CD4-positive, alpha-beta T cell treated with Interleukin-21 for 1 hour (primary cell): ENCODE data around the gene SELENON.

Source experiments
- DNase-seq: peaks from one replicate; pipeline ENCODE4 v3.0.0-alpha.2; 2020

SELENON gene, protein sequence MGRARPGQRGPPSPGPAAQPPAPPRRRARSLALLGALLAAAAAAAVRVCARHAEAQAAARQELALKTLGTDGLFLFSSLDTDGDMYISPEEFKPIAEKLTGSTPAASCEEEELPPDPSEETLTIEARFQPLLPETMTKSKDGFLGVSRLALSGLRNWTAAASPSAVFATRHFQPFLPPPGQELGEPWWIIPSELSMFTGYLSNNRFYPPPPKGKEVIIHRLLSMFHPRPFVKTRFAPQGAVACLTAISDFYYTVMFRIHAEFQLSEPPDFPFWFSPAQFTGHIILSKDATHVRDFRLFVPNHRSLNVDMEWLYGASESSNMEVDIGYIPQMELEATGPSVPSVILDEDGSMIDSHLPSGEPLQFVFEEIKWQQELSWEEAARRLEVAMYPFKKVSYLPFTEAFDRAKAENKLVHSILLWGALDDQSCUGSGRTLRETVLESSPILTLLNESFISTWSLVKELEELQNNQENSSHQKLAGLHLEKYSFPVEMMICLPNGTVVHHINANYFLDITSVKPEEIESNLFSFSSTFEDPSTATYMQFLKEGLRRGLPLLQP

DNA sequence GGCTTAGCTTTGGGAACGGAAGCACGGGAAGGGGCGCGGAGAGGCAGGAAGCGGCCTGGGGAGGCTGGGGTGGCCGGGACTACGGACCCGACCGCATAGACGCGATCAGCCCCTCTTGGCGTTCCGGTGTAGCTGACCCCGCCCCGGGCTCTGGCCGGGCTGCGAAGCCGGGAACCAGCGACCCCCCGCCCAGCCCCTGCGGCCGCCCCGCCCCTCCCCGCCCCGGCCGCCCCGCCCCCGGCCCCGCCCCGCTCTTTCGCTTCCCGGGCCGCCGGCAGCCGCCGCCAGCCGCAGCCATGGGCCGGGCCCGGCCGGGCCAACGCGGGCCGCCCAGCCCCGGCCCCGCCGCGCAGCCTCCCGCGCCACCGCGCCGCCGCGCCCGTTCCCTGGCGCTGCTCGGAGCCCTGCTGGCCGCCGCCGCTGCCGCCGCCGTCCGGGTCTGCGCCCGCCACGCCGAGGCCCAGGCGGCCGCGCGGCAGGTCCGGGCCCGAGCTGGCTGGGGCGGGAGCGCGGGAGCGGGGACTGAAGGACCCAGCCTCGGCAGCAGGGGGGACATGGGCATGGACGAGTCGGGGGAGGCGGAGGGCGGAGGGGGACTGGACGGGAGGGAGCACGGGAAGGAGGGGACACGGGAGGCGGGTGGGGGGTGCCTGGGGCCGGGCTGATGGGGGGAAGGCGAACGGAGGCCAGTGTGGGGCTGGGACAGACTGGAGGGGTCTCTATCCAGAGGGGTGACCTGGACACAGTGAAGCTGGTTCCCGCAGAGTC lies at the start of gene SELENON:
Gene SELENON (plus strand): TSS at position 259 of the 768 bp plus-strand sequence. CDS start 38 bp downstream, at position 297.
- peak; percentile 47 for DNase-seq

DNA sequence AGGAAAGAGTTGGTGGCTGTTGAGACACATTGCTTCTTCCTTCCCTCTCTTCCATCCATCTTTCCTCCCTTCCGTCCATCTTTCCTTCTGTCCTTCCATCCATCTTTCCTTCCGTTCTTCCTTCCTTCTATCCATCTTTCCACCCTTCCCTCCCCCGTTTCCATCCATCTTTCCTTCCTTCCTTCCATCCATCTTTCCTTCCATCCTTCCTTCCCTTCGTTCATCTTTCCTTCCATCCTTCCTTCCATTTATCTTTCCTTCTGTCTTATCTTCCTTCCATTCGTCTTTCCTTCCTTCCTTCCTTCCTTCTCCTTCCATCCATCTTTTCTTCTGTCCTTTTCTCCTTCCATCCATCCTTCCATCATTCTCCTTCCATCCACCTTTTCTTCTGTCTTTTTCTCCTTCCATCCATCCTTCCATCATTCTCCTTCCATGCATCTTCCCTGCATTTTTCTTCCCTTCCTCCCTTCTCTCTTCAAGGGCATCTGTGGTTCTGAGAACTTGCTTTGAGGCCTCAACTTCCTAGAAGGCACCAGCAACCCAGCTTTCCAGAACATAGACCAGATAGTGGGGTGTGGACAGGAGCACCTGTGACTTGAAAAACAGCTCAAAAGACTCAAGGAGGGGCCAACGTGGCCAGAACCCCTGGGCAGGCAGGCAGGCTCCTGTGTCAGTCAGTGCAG lies 48.9 kb upstream of the SELENON start:
- DNase-seq = no peak

DNA sequence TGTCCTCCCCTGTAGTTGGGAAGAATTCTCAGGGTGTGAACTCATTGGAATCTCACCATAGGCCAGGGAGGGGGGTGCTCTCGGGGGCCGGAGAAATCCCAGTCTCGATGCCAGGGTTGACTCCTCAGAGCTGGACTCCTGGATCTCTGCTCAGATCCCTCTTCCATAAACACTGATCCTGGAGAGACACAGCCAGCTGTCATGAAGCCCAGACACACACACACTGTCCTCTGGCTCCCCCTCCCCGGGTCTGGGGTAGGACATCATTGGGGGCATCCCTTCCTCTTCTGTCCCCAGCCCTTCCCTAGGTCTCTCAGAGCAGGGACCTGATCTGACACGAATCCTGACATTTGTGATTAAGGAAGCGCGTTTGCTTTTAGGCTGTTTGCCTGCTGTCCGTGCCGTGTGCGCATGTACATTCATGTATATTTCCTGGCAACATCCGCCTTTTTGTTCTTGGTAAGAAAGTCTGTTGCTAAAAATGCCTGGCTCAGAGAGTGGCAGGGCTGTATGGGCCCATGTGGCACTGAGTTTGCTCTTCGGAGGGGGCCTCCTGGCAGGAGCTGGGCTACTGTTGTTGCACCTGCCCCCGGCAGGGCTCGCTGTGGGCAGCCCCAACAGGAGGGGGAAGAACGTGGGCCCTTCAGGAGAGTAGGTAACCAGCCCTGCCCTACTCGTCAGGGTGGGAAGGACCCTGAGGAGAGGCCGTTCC lies 45.4 kb upstream of the SELENON start:
- no peak for DNase-seq

DNA sequence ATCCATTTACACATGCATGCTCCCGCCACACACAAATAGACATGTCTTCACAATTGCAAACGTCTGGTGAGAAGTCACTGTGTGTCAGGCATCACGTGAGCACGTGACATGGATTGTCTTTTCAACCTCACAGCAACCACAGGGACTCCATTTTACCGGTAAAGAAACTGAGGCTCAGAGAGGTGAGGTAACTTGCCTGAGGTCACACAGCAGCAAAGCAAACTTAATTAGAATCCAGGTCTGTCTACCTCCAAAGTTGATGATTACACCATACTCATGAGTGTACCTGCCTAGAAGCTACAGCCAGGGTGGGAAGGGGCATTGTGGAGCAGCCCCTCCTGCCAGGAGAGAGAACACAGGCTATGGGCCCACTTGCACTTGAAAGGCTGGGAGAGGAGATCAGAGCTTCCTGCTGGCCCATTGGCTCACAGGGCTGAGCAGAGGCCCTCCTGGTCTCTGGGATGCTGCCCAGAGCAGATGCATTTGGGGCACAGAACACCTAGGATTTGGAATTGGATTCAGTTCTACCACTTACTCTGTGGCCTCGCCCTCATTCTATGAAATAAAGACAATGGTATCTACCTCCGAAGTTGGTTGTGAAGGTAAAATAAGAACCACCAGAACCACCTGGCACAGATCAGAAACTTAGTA lies 44.4 kb upstream of the SELENON start:
- DNase-seq = no peak

DNA sequence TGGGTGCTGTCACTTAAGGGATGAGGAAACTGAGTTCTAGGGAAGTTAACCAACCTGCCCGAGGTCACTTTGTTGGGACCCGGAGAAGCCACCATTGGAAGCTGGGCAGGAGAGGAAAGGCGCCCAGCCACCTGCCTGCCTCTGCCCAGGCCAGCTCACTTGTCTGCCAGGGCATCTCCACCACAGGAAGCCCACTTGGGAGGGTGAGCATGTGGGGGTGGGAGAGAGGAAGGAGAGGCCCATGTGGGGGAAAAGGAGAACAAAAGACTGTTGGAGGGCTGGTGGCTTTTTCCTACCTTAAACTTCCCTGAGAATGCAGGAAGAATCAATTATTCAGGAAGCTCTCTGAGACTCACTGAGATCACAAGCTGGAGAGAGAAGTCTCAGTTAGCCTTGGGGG lies 43.8 kb upstream of the SELENON start:
- no peak for DNase-seq

DNA sequence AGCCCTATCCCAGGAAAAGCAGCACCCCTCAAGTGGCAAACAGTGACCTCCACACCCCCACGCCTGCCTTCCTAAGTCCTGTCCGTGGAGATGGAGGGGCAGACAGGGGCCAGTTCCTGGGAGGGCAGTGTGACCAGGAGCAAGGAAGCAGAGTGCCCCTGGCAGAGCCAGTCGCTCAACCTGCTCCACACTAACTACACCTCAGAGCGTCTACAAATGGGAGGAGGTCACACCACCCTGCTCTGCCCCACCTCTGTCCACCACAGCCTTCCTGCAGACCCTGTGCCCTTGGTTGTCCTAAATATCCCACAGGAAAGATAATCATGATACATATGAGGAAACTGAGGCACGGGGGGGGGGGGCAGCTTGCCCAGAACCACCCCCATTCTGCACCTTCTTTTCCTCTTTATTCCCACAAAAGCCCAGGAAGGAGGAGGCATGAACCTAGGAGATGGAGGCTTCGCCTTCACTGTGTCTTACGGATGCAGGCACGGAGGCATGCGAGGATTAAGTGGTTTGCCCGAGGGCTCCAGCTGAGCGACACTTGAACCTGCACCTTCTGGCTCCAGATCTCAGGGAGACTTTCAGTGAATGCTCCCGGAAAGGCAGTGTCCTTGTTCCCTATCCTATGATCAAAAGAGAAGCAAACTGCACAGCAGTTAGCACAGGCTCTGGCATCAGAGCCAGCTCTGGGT lies 42.7 kb upstream of the SELENON start:
- no peak for DNase-seq

DNA sequence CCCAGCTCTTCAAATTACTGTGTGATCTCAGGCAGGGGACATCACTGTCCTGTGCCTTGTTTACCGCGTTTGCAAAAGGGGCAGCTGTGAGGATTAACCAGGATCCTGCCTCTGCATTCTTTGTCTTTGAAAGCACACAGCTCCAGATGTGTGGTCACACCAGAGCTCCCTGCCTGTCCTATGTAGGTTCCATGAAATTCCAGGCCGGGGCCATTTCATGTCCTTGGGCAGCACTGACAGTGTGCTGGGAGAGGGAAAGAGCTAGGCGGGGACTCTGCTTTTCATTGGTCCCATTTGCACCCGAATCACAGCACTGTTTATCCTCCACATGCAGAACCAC lies 42.2 kb upstream of the SELENON start:
- DNase-seq = no peak

DNA sequence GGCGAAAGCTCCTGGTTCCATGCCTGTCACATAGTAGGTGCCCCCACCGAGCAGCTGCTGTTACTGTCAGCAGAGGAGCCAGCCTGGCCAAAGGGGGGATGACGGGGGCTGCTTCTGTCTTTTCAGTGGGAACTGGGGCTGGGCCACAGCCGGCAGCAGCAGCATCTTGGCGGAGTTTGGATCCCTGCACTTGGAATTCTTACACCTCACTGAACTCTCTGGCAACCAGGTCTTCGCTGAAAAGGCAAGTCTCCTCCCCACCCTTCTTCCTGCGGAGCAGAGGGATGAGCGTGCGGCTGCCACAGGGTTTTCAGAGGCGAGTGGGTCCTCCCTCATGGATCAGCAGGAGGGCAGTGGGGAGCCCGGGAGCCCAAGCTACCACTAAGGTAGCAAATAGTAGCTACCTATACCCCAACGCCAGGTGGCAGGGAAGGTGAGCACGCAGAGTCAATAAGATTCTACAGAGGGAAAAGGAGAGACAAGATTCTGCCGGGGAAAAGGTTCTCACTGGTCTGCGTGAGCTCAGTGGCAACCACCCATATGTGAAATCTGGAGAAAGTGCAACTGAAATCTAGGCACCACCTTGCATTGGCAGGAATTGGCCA lies 41.4 kb upstream of the SELENON start:
- no peak for DNase-seq

DNA sequence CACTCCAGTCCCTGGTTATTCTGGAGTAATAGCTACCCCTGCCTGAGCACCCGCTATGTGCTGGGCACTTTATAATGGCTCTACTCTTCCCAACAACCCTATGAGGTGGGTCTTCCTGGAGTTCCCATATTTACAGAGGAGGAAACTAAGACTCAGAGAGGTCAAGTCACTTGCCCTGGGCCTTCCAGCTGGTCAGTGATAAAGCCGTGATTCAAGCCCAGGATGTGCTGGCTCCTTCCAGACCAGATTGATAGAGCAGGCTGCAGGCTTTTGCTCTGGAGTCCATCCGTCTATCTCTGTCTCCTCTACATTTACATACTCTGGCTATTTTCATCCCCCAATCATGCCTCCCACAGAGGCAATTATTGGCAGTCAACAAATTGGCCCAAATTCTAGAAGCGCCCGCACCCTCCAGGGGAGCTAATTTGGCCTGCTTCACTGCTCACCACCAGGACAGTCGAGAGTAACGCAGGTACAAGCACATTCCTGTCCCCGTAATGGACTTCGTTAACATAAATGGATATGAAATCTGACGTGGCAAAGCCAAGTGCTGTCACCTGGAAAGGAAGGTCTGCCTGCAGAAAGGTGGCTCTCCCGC lies 39.8 kb upstream of the SELENON start:
- DNase-seq = no peak

DNA sequence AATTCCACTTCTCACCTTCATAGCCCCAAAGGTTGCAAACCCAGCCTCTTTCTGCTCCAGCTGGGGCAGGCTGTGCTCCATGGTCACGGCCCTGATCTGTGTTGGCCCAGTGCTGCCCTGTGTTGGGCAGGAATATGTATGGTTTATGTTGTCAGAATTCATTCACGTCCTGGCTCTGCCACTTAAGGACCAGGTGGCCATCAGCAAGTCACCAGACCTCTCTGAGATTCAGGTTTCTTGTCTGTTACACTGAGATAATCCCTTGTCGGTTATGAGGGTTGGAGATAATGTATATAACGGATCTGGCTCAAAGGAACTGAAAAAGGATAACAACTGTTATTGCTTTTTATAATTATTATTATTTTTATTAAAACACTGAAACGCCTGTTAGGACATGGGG lies 39.1 kb upstream of the SELENON start:
- no peak for DNase-seq

DNA sequence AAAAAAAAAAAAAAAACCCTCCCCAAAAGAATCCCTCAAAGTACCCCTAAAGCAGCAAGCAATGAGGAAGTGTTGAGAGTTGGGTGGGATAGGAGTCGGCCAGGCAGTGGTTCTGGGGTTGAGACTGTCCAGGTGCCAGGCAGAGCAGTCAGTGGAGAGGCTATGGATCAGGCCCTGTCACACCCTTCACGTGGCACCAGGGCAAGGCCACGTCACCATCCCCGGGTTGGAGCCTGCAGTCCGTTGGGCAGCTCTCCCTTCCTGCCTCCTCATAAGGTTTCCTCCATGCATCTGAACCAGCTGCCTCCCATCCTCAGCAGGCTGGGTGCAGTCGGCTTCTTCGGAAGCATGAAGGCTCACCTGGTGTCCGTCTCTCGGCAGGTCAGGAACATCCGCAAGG lies 36.5 kb upstream of the SELENON start:
- DNase-seq = no peak

DNA sequence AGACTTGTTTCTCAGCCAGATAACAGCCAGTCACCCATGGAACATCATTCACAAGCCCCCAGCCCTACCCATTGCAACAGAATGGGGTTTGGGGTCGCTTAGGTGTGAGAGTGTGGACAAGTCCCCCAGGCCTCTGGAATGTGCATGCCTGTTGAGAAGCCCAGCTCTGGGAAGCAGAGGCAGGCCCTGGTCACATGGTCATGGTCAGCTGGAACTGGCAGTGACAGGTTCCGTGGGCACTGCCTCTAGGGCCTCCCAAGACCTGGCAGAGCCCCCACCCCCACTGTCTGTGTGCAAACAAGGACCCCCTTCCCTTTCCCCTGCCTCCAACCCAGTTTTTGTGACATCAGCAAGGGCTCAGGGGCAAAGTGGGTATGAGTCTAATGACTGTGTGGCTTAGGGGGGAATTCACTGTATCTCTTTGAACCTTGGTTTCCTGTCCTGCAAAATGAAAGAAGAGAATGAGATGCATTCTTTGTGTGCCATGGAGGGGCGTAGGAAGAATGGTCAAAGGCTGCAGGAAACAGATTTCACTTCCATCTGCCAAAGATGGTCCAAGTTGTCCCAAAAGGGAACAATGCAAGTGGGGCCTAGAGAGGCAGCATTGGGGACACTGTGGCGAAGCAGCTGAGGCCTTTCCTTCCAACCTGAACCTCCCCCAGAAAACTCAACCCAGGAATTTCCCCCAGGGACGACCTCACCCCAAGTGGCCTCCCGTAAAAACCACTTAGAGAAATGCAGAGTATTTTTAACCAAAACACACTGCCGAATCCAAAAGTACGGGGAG lies 34.7 kb upstream of the SELENON start:
- DNase-seq = no peak

DNA sequence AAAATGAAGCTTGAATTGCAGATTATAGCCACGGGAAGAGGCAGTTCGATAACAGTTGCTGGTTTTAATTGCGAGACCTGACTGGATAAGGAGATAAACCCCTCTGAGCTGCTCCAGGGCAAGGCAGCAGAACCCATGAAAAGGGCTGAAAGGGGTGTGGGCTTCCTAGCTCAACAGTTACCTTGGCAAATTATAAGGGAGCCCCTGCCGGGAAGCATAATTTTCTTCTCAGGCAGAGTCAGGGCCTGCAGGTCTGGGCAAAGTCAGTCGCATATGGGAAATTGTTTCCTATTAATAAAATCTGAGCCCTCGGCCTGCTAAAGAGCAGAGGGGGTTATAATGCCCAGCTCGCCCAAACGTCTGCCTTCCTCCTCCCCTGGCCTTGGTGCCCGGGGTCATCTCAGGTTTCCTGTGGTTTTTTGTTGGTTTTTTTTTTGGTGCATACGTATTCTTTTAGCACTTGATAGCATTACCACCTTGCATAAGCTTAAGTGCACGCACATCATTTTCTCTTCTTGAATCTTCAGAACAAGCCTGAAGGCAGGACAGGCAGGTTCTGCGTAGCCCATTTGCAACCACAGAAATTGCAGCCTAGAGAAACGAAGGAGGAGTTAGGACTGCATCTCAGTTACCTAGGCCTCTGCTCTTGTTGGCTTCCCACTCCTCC lies 33.9 kb upstream of the SELENON start:
- no peak for DNase-seq

DNA sequence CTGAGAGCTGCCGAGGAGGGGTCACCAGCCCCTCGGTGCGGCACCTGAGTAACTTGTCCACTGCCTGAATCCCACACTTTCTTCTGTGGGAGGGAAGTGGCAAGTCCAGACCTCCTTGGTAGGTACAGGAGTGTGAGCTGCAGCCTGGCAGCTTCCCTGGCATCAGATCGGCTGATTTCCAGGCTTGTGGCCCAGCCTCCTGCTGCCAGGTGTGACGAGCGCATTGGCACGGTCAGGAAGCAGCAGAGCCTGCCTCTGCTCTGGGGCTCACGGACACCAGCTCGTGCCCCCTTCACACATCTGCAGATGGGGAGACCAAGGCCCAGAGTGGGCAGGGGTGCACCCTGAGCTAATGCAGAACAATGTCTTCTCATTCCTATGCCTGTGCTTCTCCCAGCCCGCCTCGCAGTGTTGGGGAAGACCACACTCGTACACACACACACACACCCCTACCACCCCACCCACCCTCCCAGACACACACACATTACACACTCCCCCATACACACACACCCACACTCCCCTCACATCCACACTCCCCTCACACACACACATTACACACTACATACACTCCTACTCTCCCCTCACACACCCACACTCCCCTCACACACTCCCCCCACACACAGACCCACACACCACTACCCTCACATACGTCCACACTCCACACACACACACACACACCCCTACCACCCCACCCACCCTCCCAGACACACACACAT lies 33.1 kb upstream of the SELENON start:
- DNase-seq = no peak

DNA sequence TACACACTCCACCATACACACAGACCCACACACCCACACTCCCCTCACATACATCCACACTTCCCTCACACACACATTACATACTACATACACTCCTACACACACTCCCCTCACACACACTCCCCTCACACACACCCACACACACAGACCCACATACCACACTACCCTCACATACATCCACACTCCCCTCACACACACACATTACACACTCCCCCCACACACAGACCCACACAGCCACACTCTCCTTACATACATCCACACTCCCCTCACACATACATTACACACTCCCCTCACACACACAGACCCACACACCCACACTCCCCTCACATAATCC lies 32.6 kb upstream of the SELENON start:
- no peak for DNase-seq

DNA sequence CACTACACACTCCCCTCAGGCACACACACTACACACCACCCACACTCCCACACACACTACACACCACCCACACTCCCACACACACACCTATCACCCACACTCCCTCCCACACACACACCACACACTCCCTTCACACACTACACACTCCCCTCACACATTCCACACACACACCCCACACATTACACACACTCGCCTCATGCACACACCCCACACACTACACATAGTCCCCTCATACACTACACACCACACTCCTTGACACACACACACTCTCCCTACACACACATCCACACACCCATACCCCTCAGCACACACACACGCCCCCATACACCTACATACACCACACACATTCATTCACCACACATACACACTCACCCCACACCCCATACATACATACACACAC lies 31.0 kb upstream of the SELENON start:
- no peak for DNase-seq

DNA sequence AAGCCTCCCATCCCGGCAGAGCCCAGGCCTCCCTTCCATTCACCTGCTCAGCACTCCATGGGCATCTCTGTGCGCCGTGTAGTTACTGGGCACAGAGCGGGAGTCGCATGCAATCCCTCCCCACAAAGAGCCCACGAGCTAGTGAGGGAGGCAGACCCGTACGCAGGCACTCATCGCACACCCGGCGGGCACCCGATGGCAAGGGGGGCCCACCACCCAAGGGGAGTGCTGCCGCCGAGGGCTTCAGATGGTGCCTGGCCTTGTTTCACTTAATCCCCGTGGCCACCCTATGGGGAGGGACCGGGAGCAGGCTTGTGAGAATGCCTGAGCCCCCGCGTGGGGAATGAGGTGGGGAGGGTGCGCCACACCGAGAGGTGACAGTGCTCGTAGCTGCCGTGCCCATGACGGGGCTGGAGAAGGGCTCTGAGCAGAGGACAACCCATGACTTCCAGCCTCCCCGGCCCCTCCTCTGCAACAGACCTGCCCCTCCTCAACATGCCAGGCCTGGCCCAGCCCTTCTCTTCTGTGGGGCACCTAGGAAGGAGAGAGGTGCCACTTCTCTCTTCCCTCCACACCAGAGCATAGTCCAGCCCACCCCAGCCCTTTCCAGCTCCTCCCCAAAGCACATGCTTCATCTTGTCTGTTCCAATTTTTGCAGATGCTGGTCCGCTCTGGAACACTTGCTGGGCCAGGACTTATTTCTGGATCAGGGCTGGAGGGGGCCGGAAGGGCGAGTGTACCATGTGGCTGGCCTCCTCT lies 30.2 kb upstream of the SELENON start:
- no peak for DNase-seq
